Ishikawa (cell line): Measurements from ENCODE around the gene FOS.

ENCODE experiments used
- CEBPB ChIP-seq: IDR thresholded peaks from 2 replicates; pipeline ENCODE4 v1.6.1; 2012
- CREB1 ChIP-seq: IDR thresholded peaks from 2 replicates; pipeline ENCODE4 v1.6.1; 2012; ENCODE audit warnings: low read depth
- EGR1 ChIP-seq: IDR thresholded peaks from 2 replicates; pipeline ENCODE4 v1.6.1; 2012
- EP300 ChIP-seq: IDR thresholded peaks from 2 replicates; pipeline ENCODE4 v1.6.1; 2012; ENCODE audit warnings: borderline replicate concordance
- FOXM1 ChIP-seq: IDR thresholded peaks from 2 replicates; pipeline ENCODE4 v1.6.1; 2012; ENCODE audit warnings: low read depth, borderline replicate concordance
- NFIC ChIP-seq: IDR thresholded peaks from 2 replicates; pipeline ENCODE4 v1.6.1; 2012
- RAD21 ChIP-seq: IDR thresholded peaks from 2 replicates; pipeline ENCODE4 v1.6.1; 2012; ENCODE audit warnings: low read depth
- TAF1 ChIP-seq: IDR thresholded peaks from 2 replicates; pipeline ENCODE4 v1.6.1; 2012; ENCODE audit warnings: low read depth, mild to moderate bottlenecking
- TCF12 ChIP-seq: IDR thresholded peaks from 2 replicates; pipeline ENCODE4 v1.6.1; 2012; ENCODE audit warnings: low read depth
- TEAD4 ChIP-seq: IDR thresholded peaks from 2 replicates; pipeline ENCODE4 v1.6.1; 2012
- USF1 ChIP-seq: IDR thresholded peaks from 2 replicates; pipeline ENCODE4 v1.6.1; 2012
- YY1 ChIP-seq: IDR thresholded peaks from 2 replicates; pipeline ENCODE4 v1.6.1; 2012; ENCODE audit warnings: low read depth
- ZBTB7A ChIP-seq: IDR thresholded peaks from 2 replicates; pipeline ENCODE4 v1.6.1; 2012; ENCODE audit warnings: low read depth
- TF ChIP-seq, protein P1 (sequence below): IDR thresholded peaks from 2 replicates; pipeline ENCODE4 v1.6.1; 2012
- TF ChIP-seq, protein P2 (sequence below): IDR thresholded peaks from 2 replicates; pipeline ENCODE4 v1.6.1; 2012; ENCODE audit warnings: low read depth, mild to moderate bottlenecking

FOS gene

DNA sequence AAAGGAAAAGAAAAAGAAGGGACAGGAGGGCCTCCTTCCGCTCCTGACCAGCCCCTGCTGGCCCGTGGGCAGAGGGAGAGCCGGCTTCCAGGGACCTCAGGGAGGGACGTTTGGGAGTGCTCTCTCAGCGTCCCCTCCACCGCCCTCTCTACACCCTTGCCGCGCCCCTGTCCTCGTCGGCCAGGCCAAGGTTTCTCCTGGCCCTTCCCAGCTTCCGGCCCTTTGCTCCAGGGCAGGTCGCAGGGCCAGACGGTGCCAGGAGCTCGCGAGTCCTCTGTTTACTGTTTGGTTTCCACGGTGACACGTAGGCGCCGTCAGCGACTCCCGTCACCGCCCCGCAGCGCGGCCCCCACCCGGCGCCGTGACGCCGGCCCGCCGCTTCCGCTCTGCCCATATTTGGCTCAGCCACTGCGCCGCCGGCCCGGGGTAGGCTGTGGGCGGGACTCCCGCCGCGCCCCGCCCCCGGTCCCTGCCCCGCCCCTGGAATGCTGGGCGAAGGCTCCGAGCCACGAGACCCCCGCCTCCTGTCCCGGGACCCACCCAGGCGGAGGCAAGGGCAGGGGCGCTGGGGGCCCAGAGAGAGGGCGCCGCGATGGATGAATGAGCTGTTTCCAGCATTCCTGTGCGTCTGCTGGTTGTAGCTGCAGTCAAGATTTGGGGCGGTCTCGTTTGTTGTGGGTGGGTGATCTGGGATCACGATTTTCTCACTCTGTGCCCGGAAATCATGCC is 15.5 kb downstream of the FOS start:
- no peak for TF ChIP-seq EGR1
- peak; percentile 53; the same call in 1 of the 2 replicates for TF ChIP-seq CREB1
- 0 out of 2 replicates have a peak, but pooled peaks have one; percentile 18 for TF ChIP-seq NFIC
- TF ChIP-seq YY1 = no peak
- TF ChIP-seq, protein P1, sequence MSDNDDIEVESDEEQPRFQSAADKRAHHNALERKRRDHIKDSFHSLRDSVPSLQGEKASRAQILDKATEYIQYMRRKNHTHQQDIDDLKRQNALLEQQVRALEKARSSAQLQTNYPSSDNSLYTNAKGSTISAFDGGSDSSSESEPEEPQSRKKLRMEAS = peak; percentile 66; the same call in 1 of the 2 replicates
- no peak for TF ChIP-seq CEBPB
- TF ChIP-seq, protein P2, sequence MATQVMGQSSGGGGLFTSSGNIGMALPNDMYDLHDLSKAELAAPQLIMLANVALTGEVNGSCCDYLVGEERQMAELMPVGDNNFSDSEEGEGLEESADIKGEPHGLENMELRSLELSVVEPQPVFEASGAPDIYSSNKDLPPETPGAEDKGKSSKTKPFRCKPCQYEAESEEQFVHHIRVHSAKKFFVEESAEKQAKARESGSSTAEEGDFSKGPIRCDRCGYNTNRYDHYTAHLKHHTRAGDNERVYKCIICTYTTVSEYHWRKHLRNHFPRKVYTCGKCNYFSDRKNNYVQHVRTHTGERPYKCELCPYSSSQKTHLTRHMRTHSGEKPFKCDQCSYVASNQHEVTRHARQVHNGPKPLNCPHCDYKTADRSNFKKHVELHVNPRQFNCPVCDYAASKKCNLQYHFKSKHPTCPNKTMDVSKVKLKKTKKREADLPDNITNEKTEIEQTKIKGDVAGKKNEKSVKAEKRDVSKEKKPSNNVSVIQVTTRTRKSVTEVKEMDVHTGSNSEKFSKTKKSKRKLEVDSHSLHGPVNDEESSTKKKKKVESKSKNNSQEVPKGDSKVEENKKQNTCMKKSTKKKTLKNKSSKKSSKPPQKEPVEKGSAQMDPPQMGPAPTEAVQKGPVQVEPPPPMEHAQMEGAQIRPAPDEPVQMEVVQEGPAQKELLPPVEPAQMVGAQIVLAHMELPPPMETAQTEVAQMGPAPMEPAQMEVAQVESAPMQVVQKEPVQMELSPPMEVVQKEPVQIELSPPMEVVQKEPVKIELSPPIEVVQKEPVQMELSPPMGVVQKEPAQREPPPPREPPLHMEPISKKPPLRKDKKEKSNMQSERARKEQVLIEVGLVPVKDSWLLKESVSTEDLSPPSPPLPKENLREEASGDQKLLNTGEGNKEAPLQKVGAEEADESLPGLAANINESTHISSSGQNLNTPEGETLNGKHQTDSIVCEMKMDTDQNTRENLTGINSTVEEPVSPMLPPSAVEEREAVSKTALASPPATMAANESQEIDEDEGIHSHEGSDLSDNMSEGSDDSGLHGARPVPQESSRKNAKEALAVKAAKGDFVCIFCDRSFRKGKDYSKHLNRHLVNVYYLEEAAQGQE = no peak
- TF ChIP-seq RAD21 = no peak; the same call in 1 of the 2 replicates
- TF ChIP-seq FOXM1 = no peak
- TF ChIP-seq TEAD4 = peak; percentile 51; the same call in 1 of the 2 replicates
- peak; percentile 5; the same call in 1 of the 2 replicates for TF ChIP-seq TCF12
- no peak for TF ChIP-seq USF1
- peak; percentile 41; the same call in 1 of the 2 replicates for TF ChIP-seq TAF1
- TF ChIP-seq ZBTB7A = peak; percentile 98
- TF ChIP-seq EP300 = no peak

DNA sequence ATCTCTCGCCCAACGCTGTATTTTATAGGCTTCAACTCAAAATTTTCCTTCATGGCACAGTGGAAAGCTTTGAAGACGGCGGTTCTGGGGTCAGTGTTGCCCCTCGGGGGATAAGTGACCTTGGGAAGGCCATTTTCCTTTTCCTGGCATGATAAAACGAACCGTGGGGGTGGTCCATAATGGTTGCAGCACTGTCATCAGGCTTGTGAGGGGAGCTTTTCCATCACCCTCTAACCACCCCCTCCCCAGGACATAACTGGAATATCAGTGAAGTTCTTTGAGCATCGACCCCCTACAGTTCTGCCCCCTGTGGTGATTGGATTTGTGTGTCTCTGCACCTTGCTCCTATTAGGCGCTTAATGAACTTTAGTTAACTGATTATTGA is 16.0 kb downstream of the FOS start:
- TF ChIP-seq CEBPB = no peak
- 0 out of 2 replicates have a peak, but pooled peaks have one; percentile 35 for TF ChIP-seq ZBTB7A

GRCh38 chr14:75295061-75295461 is 16.4 kb downstream of the FOS start:
- peak; percentile 67 for TF ChIP-seq TEAD4
- TF ChIP-seq EGR1 = peak; percentile 59; the same call in 1 of the 2 replicates
- TF ChIP-seq, protein P2 = no peak
- TF ChIP-seq CEBPB = no peak
- TF ChIP-seq ZBTB7A = no peak

- TF ChIP-seq CEBPB (no peak), TEAD4 (no peak), ZBTB7A (peak; percentile 96), TAF1 (peak; percentile 34; the same call in 1 of the 2 replicates), CREB1 (no peak), RAD21 (peak; percentile 99), USF1 (no peak), YY1 (no peak)
- TF ChIP-seq, protein P1 = peak; percentile 56
These were observed 17.1 kb downstream of the FOS start for GRCh38 chr14:75295491-75296345.

- TF ChIP-seq EP300 (no peak), CREB1 (no peak), RAD21 (no peak), EGR1 (no peak)
These were observed 18.9 kb downstream of the FOS start for GRCh38 chr14:75297411-75298040.
